Fibroblast of upper back skin (primary cell): ENCODE data around the gene PEX14.
A peak's percentile ranks its signal among the peaks of the same experiment; 100 is the strongest.

Source experiments
- DNase-seq: peaks from one replicate; pipeline ENCODE4 v3.0.0-alpha.2; 2013

PEX14 gene

GRCh38 chr1:10598389-10598702, 123.6 kb downstream of the PEX14 start:
- peak; percentile 28 for DNase-seq

DNA sequence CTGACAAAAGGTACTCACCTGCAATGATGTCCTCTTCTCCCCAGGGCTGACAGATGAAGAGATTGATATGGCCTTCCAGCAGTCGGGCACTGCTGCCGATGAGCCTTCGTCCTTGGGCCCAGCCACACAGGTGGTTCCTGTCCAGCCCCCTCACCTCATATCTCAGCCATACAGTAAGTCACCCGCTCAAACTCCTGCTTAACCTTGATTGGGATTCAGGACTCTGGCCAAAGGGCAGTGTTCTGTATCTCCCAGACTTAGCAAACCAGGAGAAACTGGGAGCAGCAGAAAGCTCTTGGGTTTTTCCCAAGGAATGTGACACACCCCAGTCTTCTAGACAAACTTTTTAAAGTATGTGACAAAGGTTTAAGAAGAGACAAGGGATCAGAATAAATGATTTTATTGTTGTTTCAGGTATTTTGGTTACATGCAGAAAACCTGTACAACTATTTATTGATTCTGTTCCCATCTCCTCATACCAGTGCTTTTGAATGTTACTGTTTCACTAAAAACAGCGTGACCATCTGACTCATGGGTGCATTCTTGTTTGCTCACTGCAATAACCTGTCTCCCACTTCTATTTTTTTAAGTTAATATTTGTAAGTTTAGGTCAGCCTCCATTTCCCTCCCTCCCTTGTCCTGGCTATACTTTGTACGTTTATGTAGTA, 124.6 kb downstream of the PEX14 start:
- DNase-seq = peak; percentile 59

DNA sequence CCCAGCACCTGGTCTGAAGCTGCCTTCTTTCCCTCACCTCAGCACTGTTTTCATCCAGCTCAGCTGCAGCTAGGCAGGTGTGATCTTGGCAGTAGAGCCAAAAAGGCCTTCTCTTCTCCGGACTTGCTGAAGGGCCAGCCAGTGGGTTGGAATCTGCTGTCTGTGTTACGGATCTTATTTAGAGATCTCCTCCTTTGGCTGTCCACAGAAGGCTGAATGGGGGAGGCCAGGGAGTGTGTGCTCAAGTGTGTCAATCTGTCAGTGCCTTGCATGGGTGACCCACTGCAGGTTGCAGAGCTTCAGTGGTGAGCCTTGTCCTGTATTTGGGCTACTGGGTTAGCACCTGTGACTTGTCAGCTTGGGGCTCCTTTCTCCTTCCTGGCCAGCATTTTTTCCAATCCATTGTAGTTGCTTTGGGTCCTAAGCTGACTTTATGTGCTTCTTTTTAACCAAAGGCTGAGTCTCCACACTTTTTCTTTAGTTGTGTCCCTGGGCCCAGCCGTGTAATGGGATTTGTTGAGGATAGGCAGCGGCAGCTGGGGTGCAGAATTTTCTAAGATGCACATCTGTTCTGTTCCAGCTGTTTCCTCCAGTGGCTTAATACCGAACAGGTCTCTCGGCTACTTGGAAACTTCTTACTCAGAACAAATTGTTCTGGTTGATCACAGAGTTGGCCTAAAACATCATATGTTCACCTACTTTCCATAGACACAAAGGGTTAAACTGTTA, 126.8 kb downstream of the PEX14 start:
- no peak for DNase-seq

DNA sequence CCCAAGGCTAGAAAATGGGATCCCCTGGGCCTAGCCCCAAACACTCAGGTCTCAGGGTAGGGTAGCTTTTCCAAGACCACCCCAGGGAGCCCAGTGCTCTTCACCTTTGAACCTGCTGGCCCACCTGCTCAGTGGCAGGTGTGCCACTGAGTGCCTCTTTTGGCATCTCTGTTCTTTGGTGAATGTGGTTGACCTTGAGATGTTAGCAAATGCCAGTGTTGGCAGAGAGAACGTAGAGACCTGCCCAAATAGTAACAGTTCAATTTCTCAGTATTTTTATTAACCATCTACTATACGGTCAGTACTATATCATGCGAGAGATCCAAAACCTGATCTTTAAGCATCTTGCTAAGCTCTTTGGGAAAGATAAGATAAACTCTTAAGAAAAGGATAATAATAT, 128.2 kb downstream of the PEX14 start:
- no peak for DNase-seq

DNA sequence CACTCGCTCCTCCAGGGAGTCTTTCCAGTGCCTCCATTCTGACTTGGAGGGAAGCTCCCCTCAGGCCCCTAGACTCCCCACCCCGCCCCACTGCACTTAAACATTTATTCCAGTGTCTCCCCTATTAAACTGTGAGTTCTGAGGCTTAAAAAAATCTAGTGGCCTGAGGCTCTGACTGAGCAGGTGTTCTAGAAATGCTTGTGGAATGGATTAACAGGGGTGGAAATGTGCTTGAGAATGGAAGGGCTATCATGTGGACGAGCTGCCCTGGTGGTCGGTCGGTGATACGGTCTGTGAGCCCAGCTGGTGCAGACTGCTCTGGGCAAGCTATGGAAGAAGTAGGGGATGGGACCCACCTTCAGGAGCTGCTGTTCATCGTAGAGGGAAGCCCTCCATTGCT, 130.2 kb downstream of the PEX14 start:
- no peak for DNase-seq

DNA sequence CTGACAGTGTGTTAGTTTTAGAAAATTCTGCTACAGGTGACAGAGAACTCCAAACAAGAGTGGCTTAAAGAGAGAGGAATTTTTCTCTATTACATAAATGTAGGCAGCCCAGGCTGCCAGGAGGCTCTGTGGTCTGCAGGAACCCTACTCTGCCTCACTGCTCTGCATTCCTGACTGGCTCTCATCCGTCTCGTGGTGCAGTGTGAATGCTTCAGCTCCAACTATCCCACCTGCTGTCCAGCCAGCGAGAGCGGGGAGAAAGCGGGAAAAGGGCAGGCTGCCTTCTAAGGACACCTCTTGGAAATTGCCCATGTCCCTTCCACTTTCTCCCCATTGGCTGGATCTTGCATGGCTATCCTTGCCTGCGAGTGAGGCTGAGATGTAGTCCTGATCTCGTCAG, 131.3 kb downstream of the PEX14 start:
- DNase-seq = no peak

DNA sequence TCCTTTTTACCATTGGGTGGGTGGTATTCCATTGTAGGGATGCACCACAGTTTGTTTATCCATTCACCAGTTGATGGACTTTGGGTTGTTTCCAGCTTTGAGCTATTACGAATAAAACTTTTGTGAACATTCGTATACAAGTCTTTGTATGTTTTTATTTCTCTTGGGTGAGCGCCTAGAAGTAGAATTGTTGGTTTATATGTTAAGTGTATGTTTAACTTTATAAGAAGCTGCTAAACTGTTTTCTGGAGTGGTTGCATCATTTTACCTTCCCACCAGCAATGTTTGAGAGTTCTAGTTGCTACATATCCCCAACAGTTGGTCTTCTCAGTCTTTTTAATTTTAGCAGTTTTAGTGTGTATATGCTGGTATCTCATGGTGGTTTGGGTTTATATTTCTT, 132.5 kb downstream of the PEX14 start:
- DNase-seq = no peak

GRCh38 chr1:10608690-10609089, 133.9 kb downstream of the PEX14 start:
- DNase-seq = no peak

GRCh38 chr1:10610901-10611600, 136.3 kb downstream of the PEX14 start:
- DNase-seq = no peak

GRCh38 chr1:10612436-10613160, 137.8 kb downstream of the PEX14 start:
- DNase-seq = no peak

DNA sequence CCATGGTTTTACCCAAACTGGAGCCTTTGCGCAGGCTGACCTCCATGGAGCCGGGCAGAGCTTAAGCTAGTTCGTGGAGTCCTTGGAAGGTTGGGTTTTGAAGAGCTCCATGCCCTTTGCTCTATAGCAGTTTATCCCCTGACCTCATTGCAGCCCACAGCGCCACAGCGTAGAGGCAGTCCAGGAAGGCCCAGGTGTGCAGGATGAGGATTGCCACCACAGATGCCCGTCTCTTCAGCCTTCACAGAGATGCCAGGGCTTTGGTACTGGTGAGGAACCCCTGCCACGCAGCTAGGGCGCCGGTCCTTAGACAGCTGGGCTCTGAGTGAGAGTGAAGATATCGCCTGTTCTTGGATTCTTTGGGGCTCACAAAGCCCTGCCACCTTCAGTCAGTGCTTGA, 138.6 kb downstream of the PEX14 start:
- DNase-seq = no peak

DNA sequence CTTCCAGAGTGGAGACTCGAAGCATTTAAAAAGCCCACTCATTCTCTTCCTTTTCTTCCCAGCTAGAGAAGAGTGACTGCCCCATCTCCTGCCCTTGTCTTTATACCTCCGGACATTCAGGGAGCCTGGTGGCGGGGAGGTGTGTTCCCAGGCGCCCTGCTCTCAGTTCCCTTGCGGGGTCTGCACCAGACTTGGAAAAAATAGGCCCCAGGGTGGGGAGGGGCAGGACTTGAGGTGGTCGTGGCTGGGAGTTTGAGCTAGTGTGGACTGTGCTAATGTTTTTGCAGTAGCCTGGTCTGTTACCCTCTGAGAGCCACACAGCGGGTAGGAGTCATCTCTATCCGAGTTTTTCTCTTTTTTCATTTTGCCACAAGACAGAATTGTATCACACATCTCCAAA, 139.1 kb downstream of the PEX14 start:
- no peak for DNase-seq

DNA sequence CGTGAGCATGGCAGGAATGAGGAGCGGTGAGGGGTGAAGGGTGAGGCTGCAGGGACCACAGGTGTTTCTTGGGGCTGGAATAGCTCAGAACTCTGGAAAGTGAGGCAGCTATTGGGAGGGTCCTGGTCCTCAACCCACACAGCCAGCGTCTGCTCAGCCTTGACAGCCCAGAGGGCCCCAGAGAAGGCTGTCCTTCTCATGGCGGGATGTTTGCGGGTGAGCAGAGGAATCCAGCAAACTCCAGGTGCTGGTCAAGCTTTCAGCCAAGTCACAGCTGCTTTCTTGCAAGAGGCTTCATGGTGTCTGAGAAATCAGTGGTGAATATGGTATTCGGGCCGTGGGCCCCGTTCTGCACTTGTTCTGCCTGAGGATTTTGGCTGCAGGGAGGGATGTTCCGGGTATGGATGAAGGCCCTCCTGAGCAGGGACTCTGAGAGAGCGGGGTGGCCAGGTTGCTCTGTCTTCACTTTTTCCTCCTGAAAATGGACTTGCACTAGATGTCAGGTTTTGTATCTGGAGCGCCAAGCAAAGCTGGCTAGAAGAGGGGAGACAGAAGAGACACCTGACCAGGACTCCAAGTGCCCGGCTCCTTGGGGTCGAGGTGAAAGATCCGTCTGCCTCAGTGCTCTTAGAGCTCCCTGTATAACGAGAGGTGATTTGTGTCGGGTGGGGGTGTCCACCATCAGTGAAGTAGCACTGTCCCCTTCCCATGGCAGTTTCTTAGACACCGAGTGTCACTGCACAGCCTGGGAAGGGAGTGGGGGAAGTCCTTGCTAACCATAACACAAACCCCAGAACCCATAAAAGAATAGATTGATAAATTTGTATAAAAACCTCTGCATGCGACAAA, 139.9 kb downstream of the PEX14 start:
- no peak for DNase-seq

DNA sequence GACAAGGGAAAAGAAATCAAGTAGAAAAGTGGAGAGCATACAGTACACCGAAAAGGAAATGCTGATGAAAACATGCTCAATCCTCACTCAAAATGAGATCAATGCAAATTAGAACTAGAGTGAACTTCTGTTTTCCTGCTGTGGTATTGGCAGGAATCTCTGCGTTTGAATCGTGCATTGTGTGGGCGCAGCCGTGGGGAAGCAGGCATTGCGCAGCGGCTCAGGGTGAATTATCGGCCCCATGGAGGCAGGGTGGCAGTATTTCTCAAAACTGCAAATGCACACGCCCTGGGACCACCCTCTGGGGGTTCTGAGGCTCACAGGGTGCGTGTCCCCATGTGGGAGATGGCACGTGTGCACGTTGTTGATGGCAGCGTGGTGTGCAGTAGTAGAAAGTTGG, 140.6 kb downstream of the PEX14 start:
- no peak for DNase-seq

DNA sequence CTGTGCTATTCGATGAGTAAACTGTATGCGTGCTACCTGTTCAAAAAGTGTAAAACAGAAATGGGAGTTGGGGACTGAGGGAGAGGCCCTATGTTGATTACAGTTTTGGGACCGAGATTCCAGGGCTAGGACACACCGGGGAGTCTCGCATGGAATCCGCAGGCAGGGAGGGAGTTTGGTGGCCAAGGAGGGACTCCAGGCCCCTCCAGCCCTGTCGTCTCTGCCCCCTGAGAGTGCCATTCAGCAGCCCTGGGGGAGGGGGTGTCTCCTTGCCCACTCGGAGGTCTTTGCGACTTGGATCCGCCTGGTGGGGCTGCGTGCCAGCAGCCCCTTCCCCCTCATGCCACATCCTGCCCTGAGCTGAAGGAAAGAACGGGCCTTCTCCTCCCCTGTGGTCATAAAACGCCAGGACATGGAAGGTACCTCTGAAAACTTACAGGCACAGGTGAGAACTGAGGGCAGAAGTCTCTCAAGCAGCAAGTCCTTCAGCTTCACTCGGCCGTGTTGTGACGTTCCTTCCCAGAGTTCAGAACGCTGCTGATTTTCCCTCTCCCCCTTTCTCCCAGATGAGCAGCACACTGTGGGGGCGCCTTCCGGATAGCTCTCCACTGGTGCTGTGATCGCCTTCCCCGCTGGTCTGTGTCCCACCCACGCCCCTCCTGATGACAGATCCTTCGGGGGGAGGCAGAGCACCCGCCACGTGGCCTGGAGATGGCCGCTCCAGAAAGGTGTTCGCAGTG, 141.4 kb downstream of the PEX14 start:
- no peak for DNase-seq

DNA sequence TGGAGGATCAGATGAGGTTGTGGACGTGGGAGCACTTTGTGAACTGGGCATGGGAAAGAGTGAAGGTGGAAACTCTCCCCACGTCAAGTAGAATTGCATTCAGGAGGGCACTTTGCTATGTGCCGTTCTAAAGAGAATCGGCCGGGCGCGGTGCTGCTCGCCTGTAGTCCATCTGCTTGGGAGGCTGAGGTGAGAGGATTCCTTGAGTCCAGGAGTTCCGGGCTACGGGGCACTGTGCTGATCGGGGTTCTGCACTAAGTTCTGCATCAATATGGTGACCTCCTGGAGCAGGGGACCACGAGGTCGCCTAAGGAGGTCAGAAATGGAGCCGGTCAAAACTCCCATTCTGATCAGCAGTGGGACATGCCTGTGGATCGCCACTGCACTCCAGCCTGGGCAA, 141.9 kb downstream of the PEX14 start:
- DNase-seq = no peak

GRCh38 chr1:10617318-10617717, 142.6 kb downstream of the PEX14 start:
- DNase-seq = no peak

GRCh38 chr1:10617931-10618885, 143.5 kb downstream of the PEX14 start:
- no peak for DNase-seq

DNA sequence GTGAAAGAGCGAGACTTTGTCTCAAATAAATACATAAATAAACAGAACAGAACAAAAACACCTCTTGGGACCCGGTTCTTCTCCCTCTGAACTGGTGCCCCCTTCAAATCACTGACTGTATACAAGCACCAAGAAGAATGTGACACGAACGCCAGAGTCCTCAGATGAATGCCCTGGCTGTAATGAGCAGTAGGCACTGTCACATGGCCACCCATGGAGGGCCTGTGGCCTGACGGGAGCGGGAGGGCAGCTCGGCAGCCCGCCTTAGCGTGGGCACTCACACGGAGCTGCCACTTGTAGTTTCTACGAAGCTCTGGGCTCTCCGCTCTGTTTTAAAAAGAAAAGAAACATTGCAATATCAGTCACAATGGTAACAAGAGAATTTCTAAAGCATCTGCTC, 146.0 kb downstream of the PEX14 start:
- no peak for DNase-seq

DNA sequence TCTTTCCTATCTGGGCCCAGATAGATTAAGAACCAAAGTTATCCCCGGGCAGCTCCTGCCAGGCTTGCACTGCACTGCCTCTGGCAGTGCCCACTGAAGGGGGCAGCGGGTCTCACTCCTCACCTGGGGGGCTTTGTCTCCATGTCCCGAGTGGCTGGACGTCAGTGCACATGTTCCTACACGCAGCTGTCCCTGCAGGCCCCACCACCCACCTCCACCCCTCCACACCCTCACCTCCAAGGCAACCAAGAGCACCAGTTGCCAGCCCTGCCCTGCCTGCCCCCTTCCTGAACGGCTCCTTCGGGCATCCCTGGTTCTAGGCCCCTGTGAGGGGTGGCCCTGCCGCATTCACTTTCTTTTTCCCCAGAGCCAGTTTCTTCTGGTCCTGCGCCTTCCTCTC, 147.2 kb downstream of the PEX14 start:
- no peak for DNase-seq
